Measurements from ENCODE around the gene KLHL42.

- TF ChIP-seq CTCF (conservative IDR thresholded peaks at IDR 0.05; ENCODE audit: low read depth in 2 of 2) (no peak), EZH2 (IDR thresholded peaks at IDR 0.05; ENCODE audit: low read depth, unreplicated experiment) (no peak), POLR2AphosphoS5 (IDR thresholded peaks at IDR 0.05; ENCODE audit: low read depth) (no peak), EZH2phosphoT487 (IDR thresholded peaks at IDR 0.05; ENCODE audit: unreplicated experiment) (no peak), REST (IDR thresholded peaks at IDR 0.05; ENCODE audit: unreplicated experiment) (no peak), CREB1 (CRISPR knock-in tag; IDR thresholded peaks at IDR 0.05; ENCODE audit: low read depth) (no peak), JUNB (IDR thresholded peaks at IDR 0.05; ENCODE audit: unreplicated experiment) (no peak), ZNF331 (CRISPR knock-in tag; IDR thresholded peaks at IDR 0.05; ENCODE audit: low read depth) (no peak), STAT1 (IDR thresholded peaks at IDR 0.05; ENCODE audit: unreplicated experiment) (no peak), ETS1 (IDR thresholded peaks at IDR 0.05) (no peak), ZNF462 (CRISPR knock-in tag; IDR thresholded peaks at IDR 0.05) (no peak), ZNF114 (CRISPR knock-in tag; IDR thresholded peaks at IDR 0.05) (no peak), NANOG (IDR thresholded peaks at IDR 0.05; ENCODE audit: borderline replicate concordance) (no peak)
Measured at GRCh38 chr12:27810756-27811155, 30.7 kb downstream of the KLHL42 start.

Data from GM23338 (cell line).